Ishikawa (cell line): ENCODE results near the gene SLC8A3.

ENCODE experiments used
- CEBPB ChIP-seq: IDR thresholded peaks from 2 replicates; pipeline ENCODE4 v1.6.1; 2012
- CREB1 ChIP-seq: IDR thresholded peaks from 2 replicates; pipeline ENCODE4 v1.6.1; 2012; ENCODE audit warnings: low read depth
- EGR1 ChIP-seq: IDR thresholded peaks from 2 replicates; pipeline ENCODE4 v1.6.1; 2012
- EP300 ChIP-seq: IDR thresholded peaks from 2 replicates; pipeline ENCODE4 v1.6.1; 2012; ENCODE audit warnings: borderline replicate concordance
- FOXM1 ChIP-seq: IDR thresholded peaks from 2 replicates; pipeline ENCODE4 v1.6.1; 2012; ENCODE audit warnings: low read depth, borderline replicate concordance
- NFIC ChIP-seq: IDR thresholded peaks from 2 replicates; pipeline ENCODE4 v1.6.1; 2012
- RAD21 ChIP-seq: IDR thresholded peaks from 2 replicates; pipeline ENCODE4 v1.6.1; 2012; ENCODE audit warnings: low read depth
- TAF1 ChIP-seq: IDR thresholded peaks from 2 replicates; pipeline ENCODE4 v1.6.1; 2012; ENCODE audit warnings: low read depth, mild to moderate bottlenecking
- TCF12 ChIP-seq: IDR thresholded peaks from 2 replicates; pipeline ENCODE4 v1.6.1; 2012; ENCODE audit warnings: low read depth
- TEAD4 ChIP-seq: IDR thresholded peaks from 2 replicates; pipeline ENCODE4 v1.6.1; 2012
- YY1 ChIP-seq: IDR thresholded peaks from 2 replicates; pipeline ENCODE4 v1.6.1; 2012; ENCODE audit warnings: low read depth
- ZBTB7A ChIP-seq: IDR thresholded peaks from 2 replicates; pipeline ENCODE4 v1.6.1; 2012; ENCODE audit warnings: low read depth
- TF ChIP-seq, protein P1 (sequence below): IDR thresholded peaks from 2 replicates; pipeline ENCODE4 v1.6.1; 2012
- TF ChIP-seq, protein P2 (sequence below): IDR thresholded peaks from 2 replicates; pipeline ENCODE4 v1.6.1; 2012
- TF ChIP-seq, protein P3 (sequence below): IDR thresholded peaks from 2 replicates; pipeline ENCODE4 v1.6.1; 2012; ENCODE audit warnings: low read depth, mild to moderate bottlenecking

The SLC8A3 gene

DNA sequence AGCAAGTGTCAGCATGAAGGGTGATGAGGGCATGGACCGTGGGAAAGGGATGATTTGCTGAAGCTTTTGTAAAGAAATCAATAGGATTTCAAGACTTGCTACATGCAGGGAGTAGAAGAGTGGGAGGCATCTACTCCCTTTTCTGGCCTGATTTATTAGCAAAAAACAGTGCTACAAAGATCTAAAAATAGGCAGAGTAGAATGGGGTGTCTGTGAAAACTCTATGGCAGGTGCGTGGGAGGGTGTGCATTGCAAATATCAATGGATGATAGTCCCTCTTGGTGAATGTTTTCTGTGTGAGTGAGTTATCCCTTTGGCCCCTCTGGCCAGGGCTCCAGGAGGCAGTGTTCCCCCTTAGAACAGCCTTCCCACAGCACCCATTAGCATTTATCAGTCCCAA lies 170.5 kb downstream of the SLC8A3 start:
- TF ChIP-seq, protein P1, sequence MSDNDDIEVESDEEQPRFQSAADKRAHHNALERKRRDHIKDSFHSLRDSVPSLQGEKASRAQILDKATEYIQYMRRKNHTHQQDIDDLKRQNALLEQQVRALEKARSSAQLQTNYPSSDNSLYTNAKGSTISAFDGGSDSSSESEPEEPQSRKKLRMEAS, result no peak

- TF ChIP-seq TEAD4 (no peak), EGR1 (no peak), CREB1 (no peak), RAD21 (no peak), ZBTB7A (no peak), FOXM1 (no peak)
- TF ChIP-seq, protein P1, result no peak
- TF ChIP-seq, protein P2, sequence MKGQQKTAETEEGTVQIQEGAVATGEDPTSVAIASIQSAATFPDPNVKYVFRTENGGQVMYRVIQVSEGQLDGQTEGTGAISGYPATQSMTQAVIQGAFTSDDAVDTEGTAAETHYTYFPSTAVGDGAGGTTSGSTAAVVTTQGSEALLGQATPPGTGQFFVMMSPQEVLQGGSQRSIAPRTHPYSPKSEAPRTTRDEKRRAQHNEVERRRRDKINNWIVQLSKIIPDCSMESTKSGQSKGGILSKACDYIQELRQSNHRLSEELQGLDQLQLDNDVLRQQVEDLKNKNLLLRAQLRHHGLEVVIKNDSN, result no peak
Observed at GRCh38 chr14:70014406-70015095, 174.2 kb downstream of the SLC8A3 start.

DNA sequence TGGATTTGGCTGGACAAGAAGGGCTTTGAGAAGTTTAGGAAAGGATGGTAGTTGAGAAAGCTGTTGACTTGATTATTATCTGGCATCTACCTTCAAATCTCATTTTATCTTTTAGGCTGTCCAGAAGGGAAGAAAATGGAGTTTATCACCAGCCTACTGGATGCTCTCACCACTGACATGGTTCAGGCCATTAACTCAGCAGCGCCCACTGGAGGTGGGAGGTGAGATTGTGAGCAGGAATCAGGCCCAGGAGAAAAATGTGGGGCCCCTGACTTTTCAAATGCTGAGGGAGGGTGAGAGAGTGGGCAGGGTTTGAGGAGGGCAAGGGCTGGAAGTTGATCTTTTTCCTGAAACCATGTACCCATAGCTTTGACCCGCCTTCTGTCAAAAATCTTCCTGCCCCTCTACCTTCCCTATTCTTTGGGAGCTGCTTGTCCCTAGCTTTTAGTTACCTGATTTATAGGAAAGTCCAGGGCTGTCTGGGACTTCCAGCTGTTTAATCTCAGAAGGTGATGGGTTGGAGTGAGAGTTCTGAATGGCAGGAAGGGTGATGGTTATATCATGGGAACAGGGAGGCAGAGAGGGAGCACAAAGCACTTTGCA lies 175.4 kb downstream of the SLC8A3 start:
- TF ChIP-seq, protein P1, result no peak
- peak; percentile 50 for TF ChIP-seq RAD21

- TF ChIP-seq TEAD4, result no peak
- no peak for TF ChIP-seq CEBPB
- no peak for TF ChIP-seq EP300
- no peak for TF ChIP-seq NFIC
Observed at GRCh38 chr14:70011708-70012107, 177.0 kb downstream of the SLC8A3 start.

DNA sequence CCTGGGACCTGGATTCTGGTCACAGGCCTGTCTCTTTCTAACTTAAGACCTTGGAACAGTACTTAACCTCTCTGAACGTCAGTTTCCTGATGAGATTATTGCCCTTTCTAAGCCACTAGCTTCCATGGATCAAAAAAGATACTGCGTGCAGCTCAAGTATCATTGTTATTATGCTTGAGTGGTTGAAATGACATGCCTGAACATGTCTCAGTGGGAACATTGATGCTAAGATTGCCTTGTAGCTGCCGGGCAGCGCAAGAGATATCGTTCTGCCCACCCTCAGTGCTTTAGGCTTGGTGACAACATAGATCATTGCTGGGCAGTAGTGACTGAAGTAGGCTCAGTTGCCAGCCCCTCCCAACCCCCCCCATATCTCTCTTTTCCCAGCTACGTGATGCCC lies 177.7 kb downstream of the SLC8A3 start:
- no peak for TF ChIP-seq RAD21
- no peak for TF ChIP-seq TAF1

DNA sequence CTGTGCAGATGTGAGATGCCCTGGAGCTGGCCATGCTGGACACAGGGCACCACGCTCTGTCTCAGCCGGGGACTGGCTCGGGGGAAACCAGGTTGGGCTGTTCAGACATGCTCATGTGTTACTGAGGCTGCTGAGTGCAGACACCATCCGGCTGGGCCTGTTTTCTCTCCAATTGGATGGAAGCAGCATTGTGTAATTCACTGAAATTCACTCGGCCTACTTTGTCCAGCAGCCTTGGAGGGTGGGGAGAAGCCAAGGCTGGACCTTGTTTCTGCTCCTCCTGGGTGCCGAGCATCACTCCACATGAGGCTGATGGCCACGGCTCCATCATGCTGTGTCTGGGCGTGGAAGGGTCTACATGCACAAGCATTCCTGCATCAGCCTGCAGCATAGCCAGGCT lies 178.8 kb downstream of the SLC8A3 start:
- TF ChIP-seq EP300 (no peak), TEAD4 (no peak)
- TF ChIP-seq, protein P2, result no peak

DNA sequence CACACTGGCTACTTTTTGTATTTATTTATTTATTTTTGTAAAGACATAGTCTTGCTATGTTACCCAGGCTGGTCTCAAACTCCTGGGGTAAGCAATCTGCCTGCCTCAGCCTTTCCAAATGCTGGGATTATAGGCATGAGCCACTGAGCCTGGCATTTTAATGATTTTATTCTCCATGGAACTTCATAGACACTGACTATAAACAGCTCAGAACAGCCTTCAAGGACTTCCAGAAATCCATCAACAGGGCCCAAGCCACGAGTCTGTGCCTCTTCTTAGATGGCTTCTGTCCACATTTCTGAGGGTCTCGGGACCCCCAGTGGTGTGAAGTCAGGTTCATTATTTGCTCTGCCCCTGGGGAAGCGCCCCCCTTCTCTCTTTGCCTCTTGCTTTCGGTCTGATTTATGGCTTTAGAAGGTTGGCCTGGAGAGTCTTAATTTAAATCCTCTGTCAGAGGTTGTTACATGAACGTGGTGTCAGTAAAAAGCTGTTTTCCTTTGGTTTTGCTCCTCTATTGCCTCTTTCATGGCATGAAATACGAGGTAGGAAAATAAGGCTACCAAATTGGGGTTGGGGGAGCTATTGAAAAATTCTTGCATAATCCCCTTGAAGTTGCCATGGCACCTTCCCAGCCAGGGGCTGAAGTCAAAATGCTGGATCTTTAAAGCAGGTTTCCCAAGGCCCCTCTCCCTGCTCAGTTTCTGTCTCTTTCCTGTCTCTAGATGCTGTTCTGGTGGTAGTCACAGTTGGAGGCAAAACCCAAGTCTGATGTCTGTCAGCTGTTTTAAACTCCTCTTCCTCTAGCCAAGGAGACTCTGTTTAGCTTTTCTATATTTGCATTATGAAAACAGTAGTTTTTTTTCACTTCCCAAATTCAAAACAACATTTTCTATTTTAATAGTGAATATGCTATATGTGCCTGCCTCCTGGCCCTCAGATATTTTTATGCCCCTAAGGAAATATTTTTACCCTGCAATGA lies 180.2 kb downstream of the SLC8A3 start:
- no peak for TF ChIP-seq NFIC
- TF ChIP-seq ZBTB7A, result no peak
- TF ChIP-seq, protein P2, result no peak
- no peak for TF ChIP-seq EGR1

DNA sequence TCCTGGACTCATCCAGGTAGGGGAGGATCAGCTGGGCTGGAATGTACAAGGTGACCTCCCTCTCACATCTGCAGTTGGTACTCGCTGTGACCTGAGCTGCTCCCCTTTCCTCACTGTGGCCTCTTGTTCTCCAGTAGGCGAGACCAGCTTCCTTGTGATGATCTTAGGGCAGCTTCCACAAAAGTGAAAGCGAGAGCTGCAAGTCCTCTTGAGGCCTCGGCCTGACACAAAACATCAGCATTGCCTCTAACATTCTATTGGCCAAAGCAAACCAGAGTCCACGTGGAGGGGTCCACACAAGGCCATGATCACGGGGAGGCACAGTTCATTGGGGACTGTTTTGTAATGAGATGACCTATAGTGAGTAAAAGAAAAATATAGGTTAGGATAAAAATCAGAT lies 182.1 kb downstream of the SLC8A3 start:
- TF ChIP-seq FOXM1 (no peak), RAD21 (no peak), CEBPB (no peak), TAF1 (no peak), EP300 (no peak), TCF12 (no peak), TEAD4 (no peak), YY1 (no peak), NFIC (no peak), EGR1 (no peak), CREB1 (no peak), ZBTB7A (no peak)
- TF ChIP-seq, protein P2, result no peak
- TF ChIP-seq, protein P3, sequence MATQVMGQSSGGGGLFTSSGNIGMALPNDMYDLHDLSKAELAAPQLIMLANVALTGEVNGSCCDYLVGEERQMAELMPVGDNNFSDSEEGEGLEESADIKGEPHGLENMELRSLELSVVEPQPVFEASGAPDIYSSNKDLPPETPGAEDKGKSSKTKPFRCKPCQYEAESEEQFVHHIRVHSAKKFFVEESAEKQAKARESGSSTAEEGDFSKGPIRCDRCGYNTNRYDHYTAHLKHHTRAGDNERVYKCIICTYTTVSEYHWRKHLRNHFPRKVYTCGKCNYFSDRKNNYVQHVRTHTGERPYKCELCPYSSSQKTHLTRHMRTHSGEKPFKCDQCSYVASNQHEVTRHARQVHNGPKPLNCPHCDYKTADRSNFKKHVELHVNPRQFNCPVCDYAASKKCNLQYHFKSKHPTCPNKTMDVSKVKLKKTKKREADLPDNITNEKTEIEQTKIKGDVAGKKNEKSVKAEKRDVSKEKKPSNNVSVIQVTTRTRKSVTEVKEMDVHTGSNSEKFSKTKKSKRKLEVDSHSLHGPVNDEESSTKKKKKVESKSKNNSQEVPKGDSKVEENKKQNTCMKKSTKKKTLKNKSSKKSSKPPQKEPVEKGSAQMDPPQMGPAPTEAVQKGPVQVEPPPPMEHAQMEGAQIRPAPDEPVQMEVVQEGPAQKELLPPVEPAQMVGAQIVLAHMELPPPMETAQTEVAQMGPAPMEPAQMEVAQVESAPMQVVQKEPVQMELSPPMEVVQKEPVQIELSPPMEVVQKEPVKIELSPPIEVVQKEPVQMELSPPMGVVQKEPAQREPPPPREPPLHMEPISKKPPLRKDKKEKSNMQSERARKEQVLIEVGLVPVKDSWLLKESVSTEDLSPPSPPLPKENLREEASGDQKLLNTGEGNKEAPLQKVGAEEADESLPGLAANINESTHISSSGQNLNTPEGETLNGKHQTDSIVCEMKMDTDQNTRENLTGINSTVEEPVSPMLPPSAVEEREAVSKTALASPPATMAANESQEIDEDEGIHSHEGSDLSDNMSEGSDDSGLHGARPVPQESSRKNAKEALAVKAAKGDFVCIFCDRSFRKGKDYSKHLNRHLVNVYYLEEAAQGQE, result no peak
- TF ChIP-seq, protein P1, result no peak
